Activated effector memory CD4-positive, alpha-beta T cell treated with Interleukin-2 at 50 U/mL for 16 hours (primary cell): ENCODE results near the gene AQP12B.
"Not testable (repeated sequence)": the region's sequence is repeated elsewhere in the genome, so short reads cannot be mapped to it uniquely, and the experiment has no call there.

Experiments
- DNase-seq: peaks from one replicate; pipeline ENCODE4 v3.0.0-alpha.2; 2020

AQP12B gene

GRCh38 chr2:240682431-240683224, at the start of gene AQP12B:
AQP12B (minus strand) TSS chr2:240682885; CDS start chr2:240682837, 48 bp downstream.
- not testable (repeated sequence) for DNase-seq

GRCh38 chr2:240732184-240732583, 49.5 kb upstream of the AQP12B start:
- DNase-seq, result no peak

GRCh38 chr2:240731178-240731545, 48.5 kb upstream of the AQP12B start:
- DNase-seq, result no peak

GRCh38 chr2:240730501-240731177, 48.0 kb upstream of the AQP12B start:
- DNase-seq, result no peak

- no peak for DNase-seq
These were observed 46.1 kb upstream of the AQP12B start for GRCh38 chr2:240728827-240729226.

- DNase-seq, result no peak
These were observed 45.7 kb upstream of the AQP12B start for GRCh38 chr2:240728361-240728760.

- no peak for DNase-seq
These were observed 45.2 kb upstream of the AQP12B start for GRCh38 chr2:240727913-240728312.

- no peak for DNase-seq
These were observed 44.8 kb upstream of the AQP12B start for GRCh38 chr2:240727439-240727838.

- DNase-seq, result no peak
These were observed 44.2 kb upstream of the AQP12B start for GRCh38 chr2:240726876-240727275.

- no peak for DNase-seq
These were observed 43.0 kb upstream of the AQP12B start for GRCh38 chr2:240725671-240726070.

GRCh38 chr2:240725266-240725665, 42.6 kb upstream of the AQP12B start:
- DNase-seq, result no peak

- no peak for DNase-seq
These were observed 41.7 kb upstream of the AQP12B start for GRCh38 chr2:240724431-240724830.

GRCh38 chr2:240723851-240724250, 41.2 kb upstream of the AQP12B start:
- no peak for DNase-seq

GRCh38 chr2:240722796-240723735, 40.4 kb upstream of the AQP12B start:
- no peak for DNase-seq

- DNase-seq, result no peak
These were observed 39.7 kb upstream of the AQP12B start for GRCh38 chr2:240722376-240722775.

GRCh38 chr2:240721596-240722180, 39.0 kb upstream of the AQP12B start:
- no peak for DNase-seq

- no peak for DNase-seq
These were observed 38.3 kb upstream of the AQP12B start for GRCh38 chr2:240720686-240721595.

GRCh38 chr2:240719676-240720545, 37.2 kb upstream of the AQP12B start:
- DNase-seq, result no peak

GRCh38 chr2:240718896-240719490, 36.3 kb upstream of the AQP12B start:
- DNase-seq, result no peak
